Measurements from ENCODE around the gene PCDHGB7.
A peak's percentile ranks its signal among the peaks of the same experiment; 100 is the strongest.
"Not testable (repeated sequence)": the region's sequence is repeated elsewhere in the genome, so short reads cannot be mapped to it uniquely, and the experiment has no call there.

The PCDHGB7 gene

DNA sequence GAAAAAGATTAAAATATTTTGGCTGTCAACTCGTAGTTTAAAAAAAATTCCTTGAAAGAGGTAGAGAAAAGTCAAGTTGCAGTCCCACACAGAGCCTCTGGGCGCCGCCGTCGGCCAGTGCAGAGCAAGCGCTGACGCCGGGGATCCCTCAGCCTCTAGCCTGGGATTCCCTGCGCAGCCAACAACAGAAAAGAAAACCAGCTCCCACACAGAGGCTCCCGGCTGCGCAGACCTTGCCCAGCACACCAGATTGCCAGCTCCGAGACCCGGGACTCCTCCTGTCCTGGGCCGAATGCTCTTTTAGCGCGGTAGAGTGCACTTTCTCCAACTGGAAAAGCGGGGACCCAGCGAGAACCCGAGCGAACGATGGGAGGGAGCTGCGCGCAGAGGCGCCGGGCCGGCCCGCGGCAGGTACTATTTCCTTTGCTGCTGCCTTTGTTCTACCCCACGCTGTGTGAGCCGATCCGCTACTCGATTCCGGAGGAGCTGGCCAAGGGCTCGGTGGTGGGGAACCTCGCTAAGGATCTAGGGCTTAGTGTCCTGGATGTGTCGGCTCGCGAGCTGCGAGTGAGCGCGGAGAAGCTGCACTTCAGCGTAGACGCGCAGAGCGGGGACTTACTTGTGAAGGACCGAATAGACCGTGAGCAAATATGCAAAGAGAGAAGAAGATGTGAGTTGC is at the start of gene PCDHGB7:
PCDHGB7 (plus strand) TSS at position 184 of the 679 bp plus-strand sequence; CDS start at position 367, 183 bp downstream.
- DNase-seq = peak in 14 of 58 donors; percentile 7 to 35 (median 22)

DNA sequence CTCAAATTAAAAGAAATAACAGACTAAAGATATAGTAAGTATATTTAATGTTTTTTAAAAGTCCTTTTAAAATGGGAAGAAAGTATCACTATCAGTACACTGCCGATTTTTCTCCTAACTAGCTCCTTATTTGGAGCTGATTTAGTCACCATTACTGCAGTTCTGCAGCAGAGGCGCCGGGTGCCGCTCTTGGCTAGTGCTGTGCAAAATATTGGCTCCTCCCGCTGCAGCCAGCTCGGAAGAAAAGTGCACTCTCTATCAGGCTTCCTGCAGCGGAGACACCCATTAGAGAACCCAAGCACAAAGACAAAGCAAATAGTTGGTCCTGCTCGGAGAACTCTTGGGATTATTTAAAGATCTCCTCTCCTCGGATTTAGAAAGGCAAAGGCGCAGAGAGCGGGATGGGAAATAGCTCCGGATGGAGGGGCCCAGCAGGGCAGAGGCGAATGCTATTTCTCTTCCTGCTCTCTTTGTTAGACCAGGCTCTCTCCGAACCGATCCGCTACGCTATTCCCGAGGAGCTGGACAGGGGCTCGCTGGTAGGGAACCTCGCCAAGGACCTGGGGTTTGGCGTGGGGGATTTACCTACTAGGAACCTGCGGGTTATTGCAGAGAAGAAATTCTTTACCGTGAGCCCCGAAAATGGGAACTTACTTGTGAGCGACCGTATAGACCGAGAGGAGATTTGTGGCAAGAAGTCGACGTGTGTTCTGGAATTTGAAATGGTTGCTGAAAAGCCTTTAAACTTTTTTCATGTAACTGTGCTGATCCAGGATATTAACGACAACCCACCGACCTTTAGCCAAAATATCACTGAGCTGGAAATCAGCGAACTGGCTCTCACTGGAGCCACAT is 47.3 kb upstream of the PCDHGB7 start, which contains the start of gene PCDHGB3:
PCDHGB3 (plus strand) TSS at position 249 of the 855 bp plus-strand sequence; CDS start at position 402, 153 bp downstream.
- no peak for DNase-seq

DNA sequence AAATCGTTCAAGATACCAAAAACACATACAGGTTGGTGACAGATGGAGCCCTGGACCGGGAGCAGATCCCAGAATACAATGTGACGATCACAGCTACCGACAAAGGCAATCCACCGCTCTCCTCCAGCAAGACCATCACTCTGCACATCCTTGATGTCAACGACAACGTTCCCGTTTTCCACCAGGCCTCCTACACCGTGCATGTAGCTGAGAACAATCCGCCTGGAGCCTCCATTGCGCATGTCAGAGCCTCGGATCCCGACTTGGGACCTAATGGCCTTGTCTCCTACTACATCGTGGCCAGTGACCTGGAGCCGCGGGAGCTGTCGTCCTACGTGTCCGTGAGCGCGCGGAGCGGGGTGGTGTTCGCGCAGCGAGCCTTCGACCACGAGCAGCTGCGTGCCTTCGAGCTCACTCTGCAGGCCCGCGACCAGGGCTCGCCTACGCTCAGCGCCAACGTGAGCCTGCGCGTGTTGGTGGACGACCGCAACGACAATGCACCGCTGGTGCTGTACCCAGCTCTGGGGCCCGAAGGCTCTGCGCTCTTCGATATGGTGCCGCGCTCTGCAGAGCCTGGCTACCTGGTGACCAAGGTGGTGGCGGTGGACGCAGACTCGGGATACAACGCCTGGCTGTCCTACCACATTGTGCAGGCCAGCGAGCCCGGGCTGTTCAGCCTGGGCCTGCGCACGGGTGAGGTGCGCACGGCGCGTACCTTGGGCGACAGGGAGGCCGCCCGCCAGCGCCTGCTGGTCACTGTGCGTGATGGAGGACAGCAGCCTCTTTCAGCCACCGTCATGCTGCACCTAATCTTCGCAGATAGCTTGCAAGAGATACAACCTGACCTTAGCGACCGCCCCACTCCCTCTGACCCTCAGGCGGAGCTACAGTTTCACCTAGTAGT is 45.7 kb upstream of the PCDHGB7 start:
- DNase-seq = no peak

DNA sequence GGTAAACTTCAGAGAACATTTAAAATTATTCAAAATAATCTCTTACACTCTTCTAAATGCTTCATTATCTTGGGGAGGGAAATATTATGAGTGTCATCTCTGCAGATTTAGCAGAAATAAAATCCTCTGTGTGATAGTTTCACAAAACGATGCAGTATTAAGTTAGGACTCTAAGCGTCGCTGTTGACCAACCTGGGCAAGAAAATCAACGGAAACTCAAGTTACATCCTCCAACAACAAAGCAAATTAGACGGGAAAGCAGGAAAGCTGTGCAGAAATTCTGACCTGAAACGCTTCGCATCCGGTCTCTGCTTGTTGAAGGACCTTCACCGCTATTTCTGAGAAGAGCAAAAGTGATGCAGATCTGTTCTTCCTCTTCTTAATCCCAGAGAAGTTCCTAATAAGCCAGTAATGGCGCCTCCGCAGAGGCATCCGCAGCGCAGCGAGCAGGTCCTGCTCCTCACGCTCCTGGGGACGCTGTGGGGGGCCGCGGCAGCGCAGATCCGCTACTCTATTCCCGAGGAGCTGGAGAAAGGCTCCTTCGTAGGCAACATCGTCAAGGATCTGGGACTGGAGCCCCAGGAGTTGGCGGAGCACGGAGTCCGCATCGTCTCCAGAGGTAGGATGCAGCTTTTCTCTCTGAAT is 43.7 kb upstream of the PCDHGB7 start, which contains the start of gene PCDHGA6:
PCDHGA6 (plus strand) TSS at position 219 of the 645 bp plus-strand sequence; CDS start at position 412, 193 bp downstream.
- DNase-seq = no peak

DNA sequence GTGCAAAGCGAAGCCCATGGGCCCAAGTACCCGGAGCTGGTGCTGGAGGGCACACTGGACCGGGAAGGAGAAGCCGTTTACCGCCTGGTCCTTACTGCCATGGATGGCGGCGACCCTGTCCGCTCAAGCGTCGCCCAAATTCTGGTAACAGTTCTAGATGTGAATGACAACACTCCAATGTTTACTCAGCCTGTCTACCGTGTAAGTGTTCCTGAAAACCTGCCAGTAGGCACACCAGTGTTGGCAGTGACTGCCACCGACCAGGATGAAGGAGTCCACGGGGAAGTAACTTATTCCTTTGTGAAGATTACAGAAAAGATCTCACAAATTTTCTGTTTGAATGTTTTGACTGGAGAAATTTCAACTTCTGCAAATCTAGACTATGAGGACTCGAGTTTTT is 42.9 kb upstream of the PCDHGB7 start:
- no peak for DNase-seq

DNA sequence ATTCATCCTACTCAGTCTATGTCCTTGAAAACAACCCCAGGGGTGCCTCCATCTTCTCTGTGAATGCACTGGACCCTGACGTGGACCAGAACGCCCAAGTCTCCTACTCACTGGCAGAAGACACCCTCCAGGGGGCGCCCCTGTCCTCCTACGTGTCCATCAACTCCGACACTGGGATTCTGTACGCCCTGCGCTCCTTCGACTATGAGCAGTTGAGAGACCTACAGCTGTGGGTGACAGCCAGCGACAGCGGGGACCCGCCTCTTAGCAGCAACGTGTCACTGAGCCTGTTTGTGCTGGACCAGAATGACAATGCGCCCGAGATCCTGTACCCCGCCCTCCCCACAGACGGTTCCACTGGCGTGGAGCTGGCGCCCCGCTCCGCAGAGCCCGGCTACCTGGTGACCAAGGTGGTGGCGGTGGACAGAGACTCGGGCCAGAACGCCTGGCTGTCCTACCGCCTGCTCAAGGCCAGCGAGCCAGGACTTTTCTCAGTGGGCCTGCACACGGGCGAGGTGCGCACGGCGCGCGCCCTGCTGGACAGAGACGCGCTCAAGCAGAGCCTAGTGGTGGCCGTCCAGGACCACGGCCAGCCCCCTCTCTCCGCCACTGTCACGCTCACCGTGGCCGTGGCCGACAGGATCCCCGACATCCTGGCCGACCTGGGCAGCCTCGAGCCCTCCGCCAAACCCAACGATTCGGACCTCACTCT is 41.9 kb upstream of the PCDHGB7 start:
- not testable (repeated sequence) for DNase-seq

DNA sequence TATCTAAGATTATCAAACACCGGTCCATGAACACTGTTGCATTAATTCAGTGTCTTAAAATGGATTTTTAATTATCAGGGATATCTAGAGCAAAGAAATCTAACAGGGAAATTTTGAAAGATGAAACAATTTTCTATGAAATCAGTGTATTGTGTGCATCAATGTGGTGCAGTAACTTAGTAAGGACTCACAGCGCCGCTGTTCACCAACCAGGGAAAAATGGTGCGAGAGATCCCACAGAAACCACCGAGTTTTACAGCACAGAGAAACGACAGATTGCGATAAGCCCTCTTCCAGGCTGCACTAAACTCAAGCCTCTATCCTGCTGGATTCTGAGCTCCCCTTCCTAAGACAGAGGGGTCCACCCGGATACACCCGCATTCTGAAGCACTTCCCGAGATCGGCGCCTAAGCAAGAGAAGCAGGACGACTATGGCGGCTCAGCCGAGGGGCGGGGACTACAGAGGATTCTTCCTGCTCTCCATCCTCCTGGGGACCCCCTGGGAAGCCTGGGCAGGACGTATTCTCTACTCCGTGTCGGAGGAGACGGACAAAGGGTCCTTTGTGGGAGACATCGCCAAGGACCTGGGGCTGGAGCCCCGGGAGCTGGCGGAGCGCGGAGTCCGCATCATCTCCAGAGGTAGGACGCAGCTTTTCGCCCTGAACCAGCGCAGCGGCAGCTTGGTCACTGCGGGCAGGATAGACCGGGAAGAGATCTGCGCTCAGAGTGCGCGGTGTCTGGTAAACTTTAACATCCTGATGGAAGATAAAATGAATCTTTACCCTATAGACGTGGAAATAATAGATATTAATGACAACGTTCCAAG is 34.8 kb upstream of the PCDHGB7 start, which contains the start of gene PCDHGA7:
PCDHGA7 (plus strand) TSS at position 274 of the 826 bp plus-strand sequence; CDS start at position 432, 158 bp downstream.
- DNase-seq = no peak

DNA sequence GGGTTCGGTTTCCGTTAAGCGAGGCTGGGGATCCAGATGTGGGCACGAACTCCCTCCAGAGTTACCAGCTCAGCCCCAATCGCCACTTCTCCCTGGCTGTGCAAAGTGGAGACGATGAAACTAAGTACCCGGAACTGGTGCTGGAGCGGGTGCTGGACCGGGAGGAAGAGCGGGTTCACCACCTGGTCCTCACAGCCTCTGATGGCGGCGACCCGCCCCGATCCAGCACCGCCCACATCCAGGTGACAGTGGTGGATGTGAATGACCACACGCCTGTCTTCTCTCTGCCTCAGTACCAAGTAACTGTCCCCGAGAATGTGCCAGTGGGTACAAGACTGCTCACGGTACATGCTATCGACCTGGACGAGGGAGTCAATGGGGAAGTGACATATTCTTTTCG is 34.1 kb upstream of the PCDHGB7 start:
- no peak for DNase-seq

DNA sequence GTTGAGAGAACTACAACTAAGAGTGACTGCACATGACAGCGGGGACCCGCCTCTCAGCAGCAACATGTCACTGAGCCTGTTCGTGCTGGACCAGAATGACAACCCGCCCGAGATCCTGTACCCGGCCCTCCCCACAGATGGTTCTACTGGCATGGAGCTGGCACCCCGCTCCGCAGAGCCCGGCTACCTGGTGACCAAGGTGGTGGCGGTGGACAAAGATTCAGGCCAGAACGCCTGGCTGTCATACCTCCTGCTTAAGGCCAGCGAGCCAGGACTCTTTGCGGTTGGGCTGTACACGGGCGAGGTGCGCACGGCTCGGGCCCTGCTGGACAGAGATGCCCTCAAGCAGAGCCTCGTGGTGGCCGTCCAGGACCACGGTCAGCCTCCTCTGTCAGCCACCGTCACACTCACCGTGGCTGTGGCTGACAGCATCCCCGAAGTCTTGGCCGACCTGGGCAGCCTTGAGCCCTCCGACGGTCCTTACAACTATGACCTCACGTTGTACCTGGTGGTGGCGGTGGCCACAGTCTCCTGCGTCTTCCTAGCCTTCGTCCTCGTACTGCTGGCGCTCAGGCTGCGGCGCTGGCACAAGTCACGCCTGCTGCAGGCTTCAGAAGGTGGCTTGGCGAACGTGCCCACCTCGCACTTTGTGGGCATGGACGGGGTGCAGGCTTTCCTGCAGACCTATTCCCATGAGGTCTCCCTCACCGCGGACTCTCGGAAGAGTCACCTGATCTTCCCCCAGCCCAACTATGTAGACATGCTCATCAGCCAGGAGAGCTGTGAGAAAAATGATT is 32.8 kb upstream of the PCDHGB7 start:
- DNase-seq = no peak

DNA sequence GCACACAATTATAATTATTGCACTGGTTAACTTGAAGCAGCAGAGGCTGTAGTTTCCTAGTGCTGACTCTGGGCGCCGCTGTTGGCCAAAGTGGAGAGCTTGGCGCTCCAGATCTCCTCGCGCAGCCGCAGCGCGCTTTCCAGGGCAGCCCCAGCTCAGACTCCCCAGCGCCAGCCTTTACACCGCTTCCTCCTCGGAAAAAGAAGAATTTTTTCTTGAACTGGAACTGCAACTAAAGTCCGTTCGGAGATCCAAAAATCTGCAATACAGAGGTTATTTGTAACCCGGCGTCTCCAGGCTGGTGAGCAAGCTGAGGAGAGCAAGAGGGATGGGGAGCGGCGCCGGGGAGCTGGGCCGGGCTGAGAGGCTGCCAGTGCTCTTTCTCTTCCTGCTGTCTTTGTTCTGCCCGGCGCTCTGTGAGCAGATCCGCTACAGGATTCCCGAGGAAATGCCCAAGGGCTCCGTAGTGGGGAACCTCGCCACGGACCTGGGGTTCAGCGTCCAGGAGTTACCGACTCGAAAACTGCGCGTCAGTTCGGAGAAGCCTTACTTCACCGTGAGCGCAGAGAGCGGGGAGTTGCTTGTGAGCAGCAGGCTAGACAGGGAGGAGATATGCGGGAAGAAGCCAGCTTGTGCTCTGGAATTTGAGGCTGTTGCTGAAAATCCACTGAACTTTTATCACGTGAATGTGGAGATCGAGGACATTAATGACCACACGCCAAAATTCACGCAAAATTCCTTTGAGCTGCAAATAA is 29.7 kb upstream of the PCDHGB7 start, which contains the start of gene PCDHGB4:
PCDHGB4 (plus strand) TSS at position 142 of the 755 bp plus-strand sequence; CDS start at position 329, 187 bp downstream.
- DNase-seq = not testable (repeated sequence)

DNA sequence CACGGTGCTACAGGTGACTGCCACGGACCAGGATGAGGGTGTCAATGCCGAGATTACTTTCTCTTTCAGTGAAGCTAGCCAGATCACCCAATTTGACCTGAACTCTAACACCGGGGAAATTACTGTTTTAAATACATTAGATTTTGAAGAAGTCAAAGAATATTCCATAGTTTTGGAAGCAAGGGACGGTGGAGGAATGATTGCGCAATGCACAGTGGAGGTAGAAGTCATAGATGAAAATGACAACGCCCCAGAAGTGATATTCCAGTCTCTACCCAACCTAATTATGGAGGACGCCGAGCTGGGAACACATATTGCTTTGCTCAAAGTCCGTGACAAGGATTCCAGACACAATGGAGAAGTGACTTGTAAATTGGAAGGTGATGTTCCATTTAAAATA is 28.8 kb upstream of the PCDHGB7 start:
- DNase-seq = no peak

DNA sequence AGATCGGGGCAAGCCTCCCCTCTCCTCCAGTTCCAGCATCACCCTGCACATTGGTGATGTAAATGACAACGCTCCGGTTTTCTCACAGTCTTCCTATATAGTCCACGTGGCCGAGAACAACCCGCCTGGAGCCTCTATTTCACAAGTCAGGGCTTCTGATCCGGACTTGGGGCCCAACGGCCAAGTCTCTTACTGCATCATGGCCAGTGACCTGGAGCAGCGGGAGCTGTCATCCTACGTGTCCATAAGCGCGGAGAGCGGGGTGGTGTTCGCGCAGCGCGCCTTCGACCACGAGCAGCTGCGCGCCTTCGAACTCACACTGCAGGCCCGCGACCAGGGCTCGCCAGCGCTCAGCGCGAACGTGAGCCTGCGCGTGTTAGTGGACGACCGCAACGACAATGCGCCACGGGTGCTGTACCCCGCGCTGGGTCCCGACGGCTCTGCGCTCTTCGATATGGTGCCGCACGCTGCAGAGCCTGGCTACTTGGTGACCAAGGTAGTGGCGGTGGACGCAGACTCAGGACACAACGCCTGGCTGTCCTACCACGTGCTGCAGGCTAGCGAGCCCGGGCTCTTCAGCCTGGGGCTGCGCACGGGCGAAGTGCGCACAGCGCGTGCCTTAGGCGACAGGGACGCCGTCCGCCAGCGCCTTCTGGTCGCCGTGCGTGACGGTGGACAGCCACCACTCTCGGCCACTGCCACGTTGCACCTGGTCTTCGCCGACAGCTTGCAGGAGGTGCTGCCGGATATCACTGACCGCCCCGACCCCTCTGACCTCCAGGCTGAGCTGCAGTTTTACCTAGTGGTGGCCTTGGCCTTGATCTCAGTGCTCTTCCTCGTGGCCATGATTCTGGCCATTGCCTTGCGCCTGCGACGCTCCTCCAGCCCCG is 28.1 kb upstream of the PCDHGB7 start:
- no peak for DNase-seq

DNA sequence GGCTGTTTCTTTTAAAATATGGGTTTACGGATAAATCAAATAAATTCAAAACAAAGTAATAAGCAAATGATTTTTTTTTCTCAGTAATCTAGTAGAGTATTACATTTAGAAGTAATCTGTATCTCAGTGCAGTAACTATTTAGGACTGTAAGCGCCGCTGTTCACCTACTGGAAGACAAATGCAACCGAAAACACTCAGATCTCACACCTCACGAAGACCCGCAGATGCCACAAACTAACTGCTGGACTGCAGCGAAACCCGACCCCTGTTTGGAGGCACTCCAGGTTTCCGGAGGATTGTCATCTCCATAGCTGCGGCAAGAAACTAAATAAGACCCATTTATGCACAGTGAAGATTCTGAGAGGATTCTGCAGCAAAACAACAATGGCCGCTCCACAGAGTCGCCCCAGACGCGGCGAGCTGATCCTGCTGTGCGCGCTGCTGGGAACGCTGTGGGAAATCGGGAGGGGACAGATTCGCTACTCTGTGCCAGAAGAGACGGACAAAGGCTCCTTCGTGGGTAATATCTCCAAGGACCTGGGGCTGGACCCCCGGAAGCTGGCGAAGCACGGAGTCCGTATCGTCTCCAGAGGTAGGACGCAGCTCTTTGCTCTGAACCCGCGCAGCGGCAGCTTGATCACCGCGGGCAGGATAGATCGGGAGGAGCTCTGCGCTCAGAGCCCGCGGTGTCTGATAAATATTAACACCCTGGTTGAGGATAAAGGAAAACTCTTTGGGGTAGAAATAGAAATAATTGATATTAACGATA is 24.9 kb upstream of the PCDHGB7 start, which contains the start of gene PCDHGA8:
PCDHGA8 (plus strand) TSS at position 205 of the 770 bp plus-strand sequence; CDS start at position 386, 181 bp downstream.
- DNase-seq = no peak

DNA sequence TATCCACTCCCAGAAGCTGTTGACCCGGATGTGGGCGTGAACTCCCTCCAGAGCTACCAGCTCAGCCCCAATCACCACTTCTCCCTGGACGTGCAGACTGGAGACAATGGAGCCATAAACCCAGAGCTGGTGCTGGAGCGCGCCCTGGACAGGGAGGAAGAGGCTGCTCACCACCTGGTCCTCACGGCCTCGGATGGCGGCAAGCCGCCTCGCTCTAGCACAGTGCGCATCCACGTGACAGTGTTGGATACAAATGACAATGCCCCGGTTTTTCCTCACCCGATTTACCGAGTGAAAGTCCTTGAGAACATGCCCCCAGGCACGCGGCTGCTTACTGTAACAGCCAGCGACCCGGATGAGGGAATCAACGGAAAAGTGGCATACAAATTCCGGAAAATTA is 24.2 kb upstream of the PCDHGB7 start:
- DNase-seq = no peak

Data from anterior cingulate cortex (tissue), 58 donors.